GM23248 (cell line): ENCODE data around the gene KRTAP19-2. TPM values are rescaled to one million over a fixed set of nuclear protein-coding genes. Genes with fewer than 3 reads are reported as not detected.

Source experiments
- DNase-seq: peaks from one replicate; pipeline ENCODE4 v3.0.0-alpha.2; 2015
- H2AFZ ChIP-seq: fragments of 200-600 bp; sonication (generic); 2 replicates; pipeline ENCODE4 v1.6.1; 2016; ENCODE audit warnings: antibody characterized with exemption
- H3F3A ChIP-seq: fragments of 200-600 bp; sonication (generic); 2 replicates; pipeline ENCODE4 v1.6.1; 2016; ENCODE audit warnings: mild to moderate bottlenecking, antibody characterized with exemption, mixed run types; ENCODE audit not compliant: insufficient read depth
- H3K27ac ChIP-seq: fragments of 200-600 bp; sonication (generic); 2 replicates; pipeline ENCODE4 v1.5.1; 2016; ENCODE audit warnings: mild to moderate bottlenecking
- H3K27me3 ChIP-seq: fragments of 200-600 bp; sonication (generic); replicated peaks from 2 replicates; pipeline ENCODE4 v1.6.1; 2016; ENCODE audit warnings: mild to moderate bottlenecking; ENCODE audit not compliant: insufficient read depth
- H3K36me3 ChIP-seq: fragments of 200-600 bp; sonication (generic); 2 replicates; pipeline ENCODE4 v1.6.1; 2016; ENCODE audit warnings: low read depth, mild to moderate bottlenecking
- H3K4me1 ChIP-seq: fragments of 200-600 bp; sonication (generic); 2 replicates; pipeline ENCODE4 v1.6.1; 2016; ENCODE audit warnings: mild to moderate bottlenecking; ENCODE audit not compliant: insufficient read depth
- H3K4me2 ChIP-seq: fragments of 200-600 bp; sonication (generic); one replicate; pipeline ENCODE4 v1.6.1; 2016; ENCODE audit warnings: mild to moderate bottlenecking; ENCODE audit not compliant: unreplicated experiment
- H3K4me3 ChIP-seq: fragments of 200-600 bp; sonication (generic); 2 replicates; pipeline ENCODE4 v1.5.1; 2016; ENCODE audit warnings: mild to moderate bottlenecking
- H3K79me2 ChIP-seq: fragments of 200-600 bp; sonication (generic); 2 replicates; pipeline ENCODE4 v1.6.1; 2016; ENCODE audit warnings: mild to moderate bottlenecking; ENCODE audit not compliant: insufficient read depth
- H3K9ac ChIP-seq: fragments of 200-600 bp; sonication (generic); 2 replicates; pipeline ENCODE4 v1.6.1; 2016; ENCODE audit warnings: mild to moderate bottlenecking
- H3K9me2 ChIP-seq: fragments of 200-600 bp; sonication (generic); 2 replicates; pipeline ENCODE4 v1.6.1; 2016; ENCODE audit warnings: mixed run types, mild to moderate bottlenecking, moderate library complexity; ENCODE audit not compliant: insufficient read depth
- H3K9me3 ChIP-seq: fragments of 200-600 bp; sonication (generic); one replicate; pipeline ENCODE4 v1.6.1; 2017; ENCODE audit warnings: low read depth
- H4K20me1 ChIP-seq: fragments of 200-600 bp; sonication (generic); 2 replicates; pipeline ENCODE4 v1.6.0; 2016; ENCODE audit not compliant: insufficient read depth
- EZH2 ChIP-seq: fragments of 200-600 bp; sonication (generic); IDR thresholded peaks from 2 replicates; pipeline ENCODE4 v1.6.1; 2018; ENCODE audit warnings: antibody characterized with exemption, mild to moderate bottlenecking; ENCODE audit not compliant: insufficient read depth, poor library complexity, severe bottlenecking
- EZH2phosphoT487 ChIP-seq: fragments of 200-600 bp; sonication (generic); IDR thresholded peaks from 2 replicates; pipeline ENCODE4 v1.6.1; 2018; ENCODE audit warnings: antibody characterized with exemption, moderate library complexity, mild to moderate bottlenecking, low read depth; ENCODE audit not compliant: insufficient read depth
- WGBS, 2 experiments: methylation state at CpG; one replicate each; pipeline ENCODE4 v1.1.6; 2015 to 2017; ENCODE audit warnings: low lambda C conversion rate in 2 of 2, low coverage in 1 of 2; ENCODE audit errors: missing lambda C conversion rate in 2 of 2; 5-methylcytosine and 5-hydroxymethylcytosine counted together
- in situ Hi-C: fragments of 300-500 bp; cut with MboI; formaldehyde crosslinking; loops from 2 replicates; pipeline ENCODE4 v1.15.0; 2020
- polyA plus RNA-seq: library from polyadenylated mRNA; unstranded; fragments of >200 nt; fragmentation: Nextera tagmentation; extraction: Ambion mirVana; gene quantifications from 2 replicates; pipeline ENCODE4 v1.2.1, GENCODE V29; 2016
- small RNA-seq: library from RNA; depleted of rRNA; stranded (forward); fragments of <200 nt; gene quantifications from one replicate; pipeline ENCODE3, GENCODE V24; 2014; ENCODE audit warnings: low read depth, low replicate concordance
- total RNA-seq: library from RNA; depleted of rRNA; stranded (reverse); fragments of >200 nt; shearing (Covaris generic); gene quantifications from 2 replicates; pipeline ENCODE4 v1.2.3, GENCODE V29; 2014; rRNA removed

The KRTAP19-2 gene
- total and polyA plus RNA-seq, 2 experiments from 2014 or later, result not detected

- no peak overlapping the region for H3K9ac ChIP-seq
- H3K27me3 ChIP-seq, result no peaks in the 10 kb centered on the region
- WGBS, 2 experiments, result 28 to 37% methylated on average over 3 of the region's 3 CpGs
- no peak overlapping the region for H2AFZ ChIP-seq
- H3K36me3 ChIP-seq, result no peaks in the 10 kb centered on the region
- H3K27ac ChIP-seq, result no peak overlapping the region
- no peaks in the 10 kb centered on the region for H3K79me2 ChIP-seq
- H3F3A ChIP-seq, result no peaks in the 10 kb centered on the region
- no peaks in the 10 kb centered on the region for H3K9me3 ChIP-seq
- no peaks in the 10 kb centered on the region for H4K20me1 ChIP-seq
- no peak overlapping the region for H3K4me2 ChIP-seq
- H3K9me2 ChIP-seq, result no peaks in the 10 kb centered on the region
- no peak for DNase-seq
- in situ Hi-C loops, result no loop called here
- TF ChIP-seq EZH2phosphoT487 (no peak), EZH2 (no peak)
- no peak overlapping the region for H3K4me3 ChIP-seq
- H3K4me1 ChIP-seq, result no peaks in the 10 kb centered on the region
These were observed 38.7 kb downstream of the KRTAP19-2 start for GRCh38 chr21:30448514-30448913.

GRCh38 chr21:30447056-30447455 is 40.2 kb downstream of the KRTAP19-2 start:
- in situ Hi-C loops, result no loop called here
- H3K9ac ChIP-seq, result no peak overlapping the region
- no peak overlapping the region for H3K4me3 ChIP-seq
- H3F3A ChIP-seq, result no peaks in the 10 kb centered on the region
- no peak overlapping the region for H3K27ac ChIP-seq
- no peaks in the 10 kb centered on the region for H3K4me1 ChIP-seq
- H3K79me2 ChIP-seq, result no peaks in the 10 kb centered on the region
- H3K4me2 ChIP-seq, result no peak overlapping the region
- H3K36me3 ChIP-seq, result no peaks in the 10 kb centered on the region
- WGBS, 2 experiments, result 11 to 12% methylated on average over 4 of the region's 4 CpGs
- no peak overlapping the region for H2AFZ ChIP-seq
- no peaks in the 10 kb centered on the region for H3K9me2 ChIP-seq
- TF ChIP-seq EZH2 (no peak), EZH2phosphoT487 (no peak)
- H3K27me3 ChIP-seq, result no peaks in the 10 kb centered on the region
- no peak for DNase-seq
- H4K20me1 ChIP-seq, result no peaks in the 10 kb centered on the region
- H3K9me3 ChIP-seq, result no peaks in the 10 kb centered on the region

- no peak for DNase-seq
- WGBS, 2 experiments, result 0 to 6% methylated on average over 1 of the region's 1 CpG
- Histone ChIP-seq H3K9me3 (no peaks in the 10 kb centered on the region), H3K9ac (no peak overlapping the region), H3K27me3 (no peaks in the 10 kb centered on the region), H3K4me2 (no peak overlapping the region), H3K79me2 (no peaks in the 10 kb centered on the region), H3K36me3 (no peaks in the 10 kb centered on the region), H3K27ac (no peak overlapping the region), H4K20me1 (no peaks in the 10 kb centered on the region), H3F3A (no peaks in the 10 kb centered on the region), H2AFZ (no peak overlapping the region), H3K4me3 (no peak overlapping the region), H3K4me1 (no peaks in the 10 kb centered on the region), H3K9me2 (no peaks in the 10 kb centered on the region)
- in situ Hi-C loops, result no loop called here
- TF ChIP-seq EZH2phosphoT487, result no peak
- TF ChIP-seq EZH2, result no peak
These were observed 43.0 kb downstream of the KRTAP19-2 start for GRCh38 chr21:30444204-30444603.

- Histone ChIP-seq H3K27me3 (no peaks in the 10 kb centered on the region), H3K79me2 (no peaks in the 10 kb centered on the region), H3K9me3 (no peaks in the 10 kb centered on the region), H3K9ac (no peak overlapping the region), H3K4me1 (no peaks in the 10 kb centered on the region), H3K4me3 (no peak overlapping the region), H3K4me2 (no peak overlapping the region), H3K27ac (no peak overlapping the region), H4K20me1 (no peaks in the 10 kb centered on the region), H3F3A (no peaks in the 10 kb centered on the region), H2AFZ (no peak overlapping the region), H3K9me2 (no peaks in the 10 kb centered on the region), H3K36me3 (no peaks in the 10 kb centered on the region)
- in situ Hi-C loops, result no loop called here
- TF ChIP-seq EZH2phosphoT487 (no peak), EZH2 (no peak)
- DNase-seq, result no peak
These were observed 44.0 kb downstream of the KRTAP19-2 start for GRCh38 chr21:30443226-30443625.

- Histone ChIP-seq H4K20me1 (no peaks in the 10 kb centered on the region), H3K4me2 (no peak within 1 kb of the TSS), H3K9me2 (no peaks in the 10 kb centered on the region), H3K4me3 (no peak within 1 kb of the TSS), H2AFZ (no peak within 1 kb of the TSS), H3K36me3 (no peaks in the 10 kb centered on the region), H3K27me3 (no peaks in the 10 kb centered on the region), H3K9ac (no peak within 1 kb of the TSS), H3K27ac (no peak within 1 kb of the TSS), H3K9me3 (no peaks in the 10 kb centered on the region), H3K79me2 (no peaks in the 10 kb centered on the region), H3K4me1 (no peaks in the 10 kb centered on the region), H3F3A (no peaks in the 10 kb centered on the region)
- TF ChIP-seq EZH2 (no peak), EZH2phosphoT487 (no peak)
- in situ Hi-C loops, result no loop called here
- DNase-seq, result no peak
- 57 to 59% methylated on average over 5 of the region's 5 CpGs for WGBS, 2 experiments
These were observed 47.3 kb downstream of the KRTAP19-2 start, which contains the start of gene KRTAP15-1 for GRCh38 chr21:30439975-30440374. TSS of gene KRTAP15-1 (plus strand) at chr21:30440275. CDS start at chr21:30440328, 53 bp downstream.

Small RNA genes within 50 kb of the gene (small RNA-seq; reads per million reads assigned to genes)
- not detected for gene AP000567.1
- not detected for gene KRTAP19-10P
- not detected for gene KRTAP19-11P
- gene KRTAP19-9P, result not detected

Other genes starting within 250 kb of the KRTAP19-2 start
- gene KRTAP24-1, start 204.5 kb downstream of the KRTAP19-2 start, total RNA-seq, result not detected in 2 replicates
- gene KRTAP24-1, start 204.5 kb downstream of the KRTAP19-2 start, polyA plus RNA-seq, result not detected in 2 replicates
- not detected in 2 replicates for gene KRTAP25-1, start 197.9 kb downstream of the KRTAP19-2 start, total RNA-seq
- gene KRTAP25-1, start 197.9 kb downstream of the KRTAP19-2 start, polyA plus RNA-seq, result not detected in 2 replicates
- not detected in 2 replicates for gene KRTAP26-1, start 167.1 kb downstream of the KRTAP19-2 start, total RNA-seq
- gene KRTAP26-1, start 167.1 kb downstream of the KRTAP19-2 start, polyA plus RNA-seq, result not detected in 2 replicates
- not detected in 2 replicates for gene KRTAP27-1, start 149.7 kb downstream of the KRTAP19-2 start, total RNA-seq
- not detected in 2 replicates for gene KRTAP27-1, start 149.7 kb downstream of the KRTAP19-2 start, polyA plus RNA-seq
- gene KRTAP23-1, start 138.8 kb downstream of the KRTAP19-2 start, total RNA-seq, result not detected in 2 replicates
- not detected in 2 replicates for gene KRTAP23-1, start 138.8 kb downstream of the KRTAP19-2 start, polyA plus RNA-seq
- gene KRTAP13-2, start 115.2 kb downstream of the KRTAP19-2 start, total RNA-seq, result not detected in 2 replicates
- not detected in 2 replicates for gene KRTAP13-2, start 115.2 kb downstream of the KRTAP19-2 start, polyA plus RNA-seq
- not detected in 2 replicates for gene KRTAP13-1, start 91.4 kb downstream of the KRTAP19-2 start, total RNA-seq
- gene KRTAP13-1, start 91.4 kb downstream of the KRTAP19-2 start, polyA plus RNA-seq, result not detected in 2 replicates
- not detected in 2 replicates for gene KRTAP13-3, start 61.5 kb downstream of the KRTAP19-2 start, total RNA-seq
- gene KRTAP13-3, start 61.5 kb downstream of the KRTAP19-2 start, polyA plus RNA-seq, result not detected in 2 replicates
- gene KRTAP13-4, start 57.2 kb downstream of the KRTAP19-2 start, total RNA-seq, result not detected in 2 replicates
- not detected in 2 replicates for gene KRTAP13-4, start 57.2 kb downstream of the KRTAP19-2 start, polyA plus RNA-seq
- not detected in 2 replicates for gene KRTAP15-1, start 47.2 kb downstream of the KRTAP19-2 start, total RNA-seq
- not detected in 2 replicates for gene KRTAP15-1, start 47.2 kb downstream of the KRTAP19-2 start, polyA plus RNA-seq
- not detected in 2 replicates for gene KRTAP19-1, start 7.1 kb downstream of the KRTAP19-2 start, total RNA-seq
- gene KRTAP19-1, start 7.1 kb downstream of the KRTAP19-2 start, polyA plus RNA-seq, result not detected in 2 replicates
- gene KRTAP19-3, start 4.6 kb upstream of the KRTAP19-2 start, total RNA-seq, result not detected in 2 replicates
- not detected in 2 replicates for gene KRTAP19-3, start 4.6 kb upstream of the KRTAP19-2 start, polyA plus RNA-seq
- gene KRTAP19-4, start 9.7 kb upstream of the KRTAP19-2 start, total RNA-seq, result not detected in 2 replicates
- gene KRTAP19-4, start 9.7 kb upstream of the KRTAP19-2 start, polyA plus RNA-seq, result not detected in 2 replicates
- gene KRTAP19-5, start 14.7 kb upstream of the KRTAP19-2 start, total RNA-seq, result not detected in 2 replicates
- gene KRTAP19-5, start 14.7 kb upstream of the KRTAP19-2 start, polyA plus RNA-seq, result not detected in 2 replicates
- gene KRTAP19-6, start 54.4 kb upstream of the KRTAP19-2 start, total RNA-seq, result not detected in 2 replicates
- gene KRTAP19-6, start 54.4 kb upstream of the KRTAP19-2 start, polyA plus RNA-seq, result not detected in 2 replicates
- gene KRTAP19-7, start 73.9 kb upstream of the KRTAP19-2 start, total RNA-seq, result not detected in 2 replicates
- not detected in 2 replicates for gene KRTAP19-7, start 73.9 kb upstream of the KRTAP19-2 start, polyA plus RNA-seq
- gene KRTAP22-2, start 103.0 kb upstream of the KRTAP19-2 start, total RNA-seq, result not detected in 2 replicates
- gene KRTAP22-2, start 103.0 kb upstream of the KRTAP19-2 start, polyA plus RNA-seq, result not detected in 2 replicates
- not detected in 2 replicates for gene KRTAP6-3, start 105.0 kb upstream of the KRTAP19-2 start, total RNA-seq
- gene KRTAP6-3, start 105.0 kb upstream of the KRTAP19-2 start, polyA plus RNA-seq, result not detected in 2 replicates
- gene KRTAP6-2, start 111.5 kb upstream of the KRTAP19-2 start, total RNA-seq, result not detected in 2 replicates
- not detected in 2 replicates for gene KRTAP6-2, start 111.5 kb upstream of the KRTAP19-2 start, polyA plus RNA-seq
- gene KRTAP22-1, start 113.7 kb upstream of the KRTAP19-2 start, total RNA-seq, result not detected in 2 replicates
- not detected in 2 replicates for gene KRTAP22-1, start 113.7 kb upstream of the KRTAP19-2 start, polyA plus RNA-seq
- not detected in 2 replicates for gene KRTAP6-1, start 126.5 kb upstream of the KRTAP19-2 start, total RNA-seq
- gene KRTAP6-1, start 126.5 kb upstream of the KRTAP19-2 start, polyA plus RNA-seq, result not detected in 2 replicates
- not detected in 2 replicates for gene KRTAP20-1, start 129.0 kb upstream of the KRTAP19-2 start, total RNA-seq
- not detected in 2 replicates for gene KRTAP20-1, start 129.0 kb upstream of the KRTAP19-2 start, polyA plus RNA-seq
- not detected in 2 replicates for gene KRTAP20-4, start 133.2 kb upstream of the KRTAP19-2 start, total RNA-seq
- gene KRTAP20-4, start 133.2 kb upstream of the KRTAP19-2 start, polyA plus RNA-seq, result not detected in 2 replicates
- not detected in 2 replicates for gene KRTAP20-2, start 147.8 kb upstream of the KRTAP19-2 start, total RNA-seq
- gene KRTAP20-2, start 147.8 kb upstream of the KRTAP19-2 start, polyA plus RNA-seq, result not detected in 2 replicates
- not detected in 2 replicates for gene KRTAP20-3, start 155.4 kb upstream of the KRTAP19-2 start, total RNA-seq
- gene KRTAP20-3, start 155.4 kb upstream of the KRTAP19-2 start, polyA plus RNA-seq, result not detected in 2 replicates
- gene KRTAP21-3, start 231.3 kb upstream of the KRTAP19-2 start, total RNA-seq, result not detected in 2 replicates
- not detected in 2 replicates for gene KRTAP21-3, start 231.3 kb upstream of the KRTAP19-2 start, polyA plus RNA-seq